Epithelial cell of proximal tubule (primary cell): ENCODE data around the gene CDT1. TPM values are rescaled to one million over a fixed set of nuclear protein-coding genes. Genes with fewer than 3 reads are reported as not detected.
"Not testable (repeated sequence)": the region's sequence is repeated elsewhere in the genome, so short reads cannot be mapped to it uniquely, and the experiment has no call there.

Experiments
- DNase-seq: peaks from one replicate; pipeline ENCODE4 v3.0.0-alpha.2; 2011; ENCODE audit warnings: low read depth
- H3K4me3 ChIP-seq: 2 replicates; pipeline ENCODE4 v1.5.1; 2011; ENCODE audit warnings: low read depth, mild to moderate bottlenecking, low read length
- total RNA-seq: library from RNA; depleted of rRNA; stranded (reverse); fragments of >200 nt; gene quantifications from 2 replicates; pipeline ENCODE4 v1.2.3, GENCODE V29; 2015
- TF ChIP-seq, protein P1 (sequence below): conservative IDR thresholded peaks from 2 replicates; pipeline ENCODE4 v1.5.1; 2012; ENCODE audit warnings: low read depth, mild to moderate bottlenecking, low read length

The CDT1 gene
- total RNA-seq, 1 donor from 2014 or later: 76.2 TPM

DNA sequence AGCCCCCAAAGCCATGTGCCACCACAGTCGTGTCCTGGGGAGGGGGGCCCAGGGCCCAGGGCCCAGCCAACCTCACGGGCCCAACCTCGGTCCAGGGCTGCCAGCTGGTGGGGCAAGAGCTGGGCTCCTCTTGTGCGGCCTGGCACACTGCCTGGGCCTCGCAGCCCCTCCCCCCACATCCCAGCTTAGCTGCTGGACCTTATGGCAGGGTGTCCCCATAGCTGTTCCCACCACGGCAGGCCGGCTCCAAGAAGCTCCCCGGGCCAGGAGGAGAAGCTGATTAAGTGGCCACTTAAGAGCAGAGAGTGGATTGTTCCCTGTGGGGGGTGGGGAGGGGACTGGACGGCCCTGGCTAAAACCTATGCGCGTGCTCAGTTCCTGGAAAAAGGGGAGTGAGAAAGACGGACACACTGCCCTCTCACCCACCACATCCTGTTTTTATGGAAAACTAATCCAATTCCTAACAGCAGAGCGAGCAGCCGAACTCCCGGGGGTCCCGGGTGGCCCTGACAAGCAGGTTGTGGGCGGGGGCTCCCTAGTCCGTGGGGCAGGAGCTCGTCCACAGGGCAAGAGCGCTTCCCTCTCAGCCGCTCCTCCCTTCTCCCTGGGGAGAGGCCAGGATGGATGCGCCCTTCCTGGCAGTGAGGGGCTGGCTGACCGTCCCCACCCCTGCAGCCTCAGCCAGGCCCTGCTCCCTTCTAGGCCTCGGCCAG lies 35.4 kb upstream of the CDT1 start:
- DNase-seq: no peak
- TF ChIP-seq, protein P1, sequence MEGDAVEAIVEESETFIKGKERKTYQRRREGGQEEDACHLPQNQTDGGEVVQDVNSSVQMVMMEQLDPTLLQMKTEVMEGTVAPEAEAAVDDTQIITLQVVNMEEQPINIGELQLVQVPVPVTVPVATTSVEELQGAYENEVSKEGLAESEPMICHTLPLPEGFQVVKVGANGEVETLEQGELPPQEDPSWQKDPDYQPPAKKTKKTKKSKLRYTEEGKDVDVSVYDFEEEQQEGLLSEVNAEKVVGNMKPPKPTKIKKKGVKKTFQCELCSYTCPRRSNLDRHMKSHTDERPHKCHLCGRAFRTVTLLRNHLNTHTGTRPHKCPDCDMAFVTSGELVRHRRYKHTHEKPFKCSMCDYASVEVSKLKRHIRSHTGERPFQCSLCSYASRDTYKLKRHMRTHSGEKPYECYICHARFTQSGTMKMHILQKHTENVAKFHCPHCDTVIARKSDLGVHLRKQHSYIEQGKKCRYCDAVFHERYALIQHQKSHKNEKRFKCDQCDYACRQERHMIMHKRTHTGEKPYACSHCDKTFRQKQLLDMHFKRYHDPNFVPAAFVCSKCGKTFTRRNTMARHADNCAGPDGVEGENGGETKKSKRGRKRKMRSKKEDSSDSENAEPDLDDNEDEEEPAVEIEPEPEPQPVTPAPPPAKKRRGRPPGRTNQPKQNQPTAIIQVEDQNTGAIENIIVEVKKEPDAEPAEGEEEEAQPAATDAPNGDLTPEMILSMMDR: no peak
- no peak overlapping the region for H3K4me3 ChIP-seq

DNA sequence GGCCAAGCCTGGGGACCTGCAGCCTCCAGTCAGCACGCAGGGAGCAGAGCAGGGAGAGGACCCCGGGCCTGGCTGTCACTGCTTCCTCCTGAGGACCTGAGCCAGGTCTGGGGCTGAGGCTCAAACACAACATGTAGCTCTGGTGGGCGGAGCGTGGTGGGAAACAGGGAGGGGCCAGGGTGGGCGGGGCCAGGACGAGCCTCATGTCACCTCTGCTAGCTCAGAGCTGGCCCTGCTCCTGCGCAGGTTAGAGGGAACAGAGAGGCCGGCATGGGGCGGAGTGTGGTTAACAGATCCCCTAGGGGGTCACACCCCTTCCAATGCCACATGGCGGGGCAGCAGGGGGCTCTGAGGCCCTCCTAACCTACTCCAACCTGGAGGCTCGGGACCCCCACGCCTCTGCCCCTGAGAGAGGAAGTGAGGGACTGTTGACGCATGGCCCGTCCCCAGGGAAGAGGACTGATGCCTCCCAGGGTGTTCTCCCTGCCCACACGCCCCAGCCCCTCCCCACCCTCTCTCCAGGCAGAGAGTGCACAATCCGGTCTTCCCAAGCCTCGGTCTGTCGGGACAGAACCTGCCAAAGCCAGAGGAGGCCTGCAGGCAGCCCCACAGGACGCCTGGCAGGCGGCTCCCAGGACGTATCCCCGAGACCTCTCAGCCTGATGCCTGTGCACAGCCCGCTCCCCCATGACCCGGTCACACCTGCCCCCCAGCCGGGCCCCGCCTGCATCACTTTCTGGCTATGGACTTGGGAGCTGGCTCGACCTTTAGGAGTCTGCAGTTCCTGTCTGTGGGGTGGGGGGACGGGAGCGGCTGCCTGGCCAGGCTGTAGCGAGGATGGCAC lies 33.8 kb upstream of the CDT1 start:
- TF ChIP-seq, protein P1: no peak
- H3K4me3 ChIP-seq: peak overlapping the region; percentile 37
- DNase-seq: no peak

DNA sequence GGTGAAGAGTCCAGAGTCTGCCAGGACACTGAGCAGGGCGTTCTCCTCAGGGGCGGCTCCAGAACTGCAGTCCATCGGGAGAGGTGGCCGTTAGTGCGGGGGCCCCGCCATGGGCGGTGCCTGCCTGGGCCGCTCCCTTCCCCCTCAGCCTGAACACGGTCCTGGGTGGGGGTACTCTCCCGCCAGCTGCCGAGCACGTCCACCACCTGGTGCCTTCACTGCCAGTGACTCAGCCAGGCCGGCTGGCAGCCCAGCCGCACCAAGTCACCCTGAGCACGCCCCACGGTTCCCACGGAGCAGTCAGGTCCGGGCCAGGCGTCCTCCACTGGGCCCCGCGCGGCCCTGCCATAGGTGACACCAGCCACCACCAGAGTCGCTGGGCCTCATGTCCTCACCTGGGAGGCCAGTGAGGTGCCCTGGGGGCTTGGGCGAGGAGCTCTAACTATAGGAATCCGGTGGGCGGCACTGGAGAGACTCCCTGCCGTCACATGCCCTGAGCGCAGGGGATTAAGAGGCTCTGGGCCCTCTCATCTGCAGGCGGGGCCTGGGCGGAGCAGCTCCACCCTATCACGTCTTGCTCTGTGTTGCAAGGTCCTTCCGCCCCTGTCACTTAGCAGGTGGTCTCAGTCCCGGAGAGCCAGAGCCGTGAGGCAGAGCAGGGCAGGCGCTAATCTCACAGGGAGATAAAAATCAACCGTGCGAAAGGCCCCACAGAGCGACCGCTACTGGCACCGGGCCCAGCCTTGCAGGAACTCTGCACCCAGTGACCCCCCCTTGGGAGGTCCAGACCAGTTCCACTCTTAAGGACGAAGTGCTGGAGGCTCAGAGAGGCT lies 32.9 kb upstream of the CDT1 start:
- peak overlapping the region; percentile 37 for H3K4me3 ChIP-seq
- TF ChIP-seq, protein P1: no peak
- no peak for DNase-seq

DNA sequence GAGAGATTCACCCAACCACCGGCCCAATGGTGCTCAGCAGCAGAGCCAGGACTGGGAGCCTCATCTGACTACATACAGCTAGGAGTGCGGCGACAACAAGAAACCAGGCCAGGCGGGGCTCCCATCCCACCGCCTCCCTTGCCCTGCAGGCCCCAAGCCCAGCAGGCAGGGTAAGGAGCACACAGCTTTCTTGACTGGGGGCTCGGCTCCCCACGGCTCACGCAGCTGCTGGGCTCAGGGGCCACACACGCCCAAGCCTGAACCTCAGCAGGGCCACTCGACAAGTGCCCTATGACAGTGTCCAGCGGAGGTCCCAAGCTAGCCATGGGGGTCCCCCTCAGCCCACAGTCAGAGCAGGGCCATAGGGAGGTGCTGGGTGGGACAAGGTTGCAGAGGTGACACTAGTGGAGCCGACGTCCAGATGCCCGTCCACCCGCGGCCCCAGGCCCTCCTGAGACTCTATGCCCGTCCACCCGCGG lies 32.3 kb upstream of the CDT1 start:
- DNase-seq: no peak
- no peak overlapping the region for H3K4me3 ChIP-seq
- TF ChIP-seq, protein P1: no peak

DNA sequence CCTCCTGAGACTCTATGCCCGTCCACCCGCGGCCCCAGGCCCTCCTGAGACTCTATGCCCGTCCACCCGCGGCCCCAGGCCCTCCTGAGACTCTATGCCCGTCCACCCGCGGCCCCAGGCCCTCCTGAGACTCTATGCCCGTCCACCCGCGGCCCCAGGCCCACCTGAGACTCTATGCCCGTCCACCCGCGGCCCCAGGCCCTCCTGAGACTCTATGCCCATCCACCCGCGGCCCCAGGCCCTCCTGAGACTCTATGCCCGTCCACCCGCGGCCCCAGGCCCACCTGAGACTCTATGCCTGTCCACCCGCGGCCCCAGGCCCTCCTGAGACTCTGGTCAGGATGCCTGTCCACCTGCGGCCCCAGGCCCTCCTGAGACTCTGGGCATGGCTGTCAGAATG lies 31.8 kb upstream of the CDT1 start:
- H3K4me3 ChIP-seq, DNase-seq: not testable (repeated sequence)

DNA sequence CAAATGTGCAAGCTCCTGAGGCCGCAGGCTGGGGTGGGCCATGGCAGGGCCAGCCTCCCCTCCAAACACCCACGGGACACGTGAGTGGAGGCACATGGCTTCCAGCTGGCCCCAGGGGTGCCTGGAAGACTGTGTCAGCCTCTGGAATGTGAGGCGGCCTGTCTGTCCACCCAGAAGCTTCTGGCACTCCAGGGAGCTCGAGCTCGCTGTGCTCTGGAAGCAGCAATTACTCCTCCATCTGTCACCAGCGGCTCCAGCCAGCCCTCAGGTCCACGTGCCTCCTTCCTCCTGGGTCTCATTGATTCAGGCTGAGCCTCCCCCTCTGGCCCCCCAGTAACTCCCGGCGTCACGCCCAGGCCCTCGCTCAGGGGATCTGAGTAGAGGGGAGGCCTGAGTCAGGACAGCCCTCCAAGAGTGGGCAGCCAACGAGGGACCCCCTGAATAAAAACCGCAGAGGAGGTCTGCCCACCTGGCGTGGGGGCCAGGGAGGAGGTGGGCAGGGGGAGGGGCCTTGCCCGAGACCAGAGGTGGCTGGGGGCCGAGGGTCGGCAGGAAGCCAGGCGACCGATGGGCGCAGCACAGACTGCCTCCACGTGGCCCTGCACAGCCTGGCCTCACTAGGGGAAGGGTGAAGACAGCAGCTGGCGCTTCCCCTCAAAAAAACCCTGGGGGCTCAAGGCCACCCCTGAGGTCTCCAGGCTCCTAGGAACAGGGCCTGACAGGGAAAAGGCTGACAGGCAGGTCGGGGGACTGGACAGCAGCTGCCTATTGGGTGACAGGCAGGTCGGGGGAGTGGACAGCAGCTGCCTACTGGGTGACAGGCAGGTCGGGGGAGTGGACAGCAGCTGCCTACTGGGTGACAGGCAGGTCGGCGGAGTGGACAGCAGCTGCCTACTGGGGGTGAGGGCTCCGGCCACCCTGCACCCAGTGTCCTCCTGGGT lies 30.4 kb upstream of the CDT1 start:
- TF ChIP-seq, protein P1: no peak
- DNase-seq: no peak
- H3K4me3 ChIP-seq: no peak overlapping the region
